ENCODE results near the gene ASXL1.

DNA sequence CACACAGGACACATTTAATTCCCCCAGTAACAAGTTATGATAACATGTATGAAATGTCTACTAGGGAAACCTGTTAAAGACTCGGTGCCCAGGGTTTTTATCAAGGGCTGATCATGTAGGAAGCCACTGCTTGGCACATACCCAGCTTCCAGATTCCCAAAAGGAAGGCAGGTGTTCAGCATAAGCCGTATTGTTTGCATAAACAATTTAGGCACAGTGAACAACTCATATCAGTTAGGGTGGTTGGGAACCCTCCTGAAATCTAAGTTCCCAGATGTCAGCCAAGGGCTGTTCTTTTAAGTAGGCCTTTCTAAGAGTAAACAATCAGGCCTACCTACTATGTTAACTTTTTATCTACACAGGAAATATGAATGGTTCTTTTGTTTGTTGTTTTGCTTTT, 74.1 kb downstream of the ASXL1 start:
- TF ChIP-seq ZC3H10 (CRISPR knock-in tag; IDR thresholded peaks at IDR 0.05) (no peak), CSRNP3 (CRISPR knock-in tag; IDR thresholded peaks at IDR 0.05) (no peak), SNAI2 (CRISPR knock-in tag; IDR thresholded peaks at IDR 0.05) (no peak), PPARA (CRISPR knock-in tag; IDR thresholded peaks at IDR 0.05; ENCODE audit: borderline replicate concordance) (no peak), ZNF565 (CRISPR knock-in tag; conservative IDR thresholded peaks at IDR 0.05; ENCODE audit: low read depth) (no peak), PATZ1 (CRISPR knock-in tag; IDR thresholded peaks at IDR 0.05; ENCODE audit: borderline replicate concordance) (no peak), ZFP30 (CRISPR knock-in tag; IDR thresholded peaks at IDR 0.05) (no peak), RARB (CRISPR knock-in tag; IDR thresholded peaks at IDR 0.05) (no peak), TCF4 (CRISPR knock-in tag; IDR thresholded peaks at IDR 0.05; ENCODE audit: borderline replicate concordance) (no peak), OSR1 (CRISPR knock-in tag; IDR thresholded peaks at IDR 0.05) (no peak), GLIS3 (CRISPR knock-in tag; IDR thresholded peaks at IDR 0.05) (no peak), CREB5 (CRISPR knock-in tag; IDR thresholded peaks at IDR 0.05; ENCODE audit: low read depth) (no peak)
- TF ChIP-seq, protein P1, sequence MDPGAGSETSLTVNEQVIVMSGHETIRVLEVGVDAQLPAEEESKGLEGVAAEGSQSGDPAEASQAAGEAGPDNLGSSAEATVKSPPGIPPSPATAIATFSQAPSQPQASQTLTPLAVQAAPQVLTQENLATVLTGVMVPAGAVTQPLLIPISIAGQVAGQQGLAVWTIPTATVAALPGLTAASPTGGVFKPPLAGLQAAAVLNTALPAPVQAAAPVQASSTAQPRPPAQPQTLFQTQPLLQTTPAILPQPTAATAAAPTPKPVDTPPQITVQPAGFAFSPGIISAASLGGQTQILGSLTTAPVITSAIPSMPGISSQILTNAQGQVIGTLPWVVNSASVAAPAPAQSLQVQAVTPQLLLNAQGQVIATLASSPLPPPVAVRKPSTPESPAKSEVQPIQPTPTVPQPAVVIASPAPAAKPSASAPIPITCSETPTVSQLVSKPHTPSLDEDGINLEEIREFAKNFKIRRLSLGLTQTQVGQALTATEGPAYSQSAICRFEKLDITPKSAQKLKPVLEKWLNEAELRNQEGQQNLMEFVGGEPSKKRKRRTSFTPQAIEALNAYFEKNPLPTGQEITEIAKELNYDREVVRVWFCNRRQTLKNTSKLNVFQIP (CRISPR knock-in tag; IDR thresholded peaks at IDR 0.05; ENCODE audit: borderline replicate concordance, low read depth): no peak
